ENCODE measurements around the gene OTUD5.

- TF ChIP-seq, protein P1, sequence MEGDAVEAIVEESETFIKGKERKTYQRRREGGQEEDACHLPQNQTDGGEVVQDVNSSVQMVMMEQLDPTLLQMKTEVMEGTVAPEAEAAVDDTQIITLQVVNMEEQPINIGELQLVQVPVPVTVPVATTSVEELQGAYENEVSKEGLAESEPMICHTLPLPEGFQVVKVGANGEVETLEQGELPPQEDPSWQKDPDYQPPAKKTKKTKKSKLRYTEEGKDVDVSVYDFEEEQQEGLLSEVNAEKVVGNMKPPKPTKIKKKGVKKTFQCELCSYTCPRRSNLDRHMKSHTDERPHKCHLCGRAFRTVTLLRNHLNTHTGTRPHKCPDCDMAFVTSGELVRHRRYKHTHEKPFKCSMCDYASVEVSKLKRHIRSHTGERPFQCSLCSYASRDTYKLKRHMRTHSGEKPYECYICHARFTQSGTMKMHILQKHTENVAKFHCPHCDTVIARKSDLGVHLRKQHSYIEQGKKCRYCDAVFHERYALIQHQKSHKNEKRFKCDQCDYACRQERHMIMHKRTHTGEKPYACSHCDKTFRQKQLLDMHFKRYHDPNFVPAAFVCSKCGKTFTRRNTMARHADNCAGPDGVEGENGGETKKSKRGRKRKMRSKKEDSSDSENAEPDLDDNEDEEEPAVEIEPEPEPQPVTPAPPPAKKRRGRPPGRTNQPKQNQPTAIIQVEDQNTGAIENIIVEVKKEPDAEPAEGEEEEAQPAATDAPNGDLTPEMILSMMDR (IDR thresholded peaks at IDR 0.05), result no peak
- no peak for TF ChIP-seq POLR2A (IDR thresholded peaks at IDR 0.05)
Observed at GRCh38 chrX:48939524-48940228, 17.7 kb downstream of the OTUD5 start.

Measured in adrenal gland (tissue), 5 donors.